Ramos (cell line): ENCODE data around the gene ARHGAP31.
"Not testable (repeated sequence)": the region's sequence is repeated elsewhere in the genome, so short reads cannot be mapped to it uniquely, and the experiment has no call there.

Source experiments
- in situ Hi-C: fragments of 300-500 bp; cut with MboI; formaldehyde crosslinking; loops from one replicate; pipeline ENCODE4 v1.14.3; 2022; ENCODE audit warnings: low sequenced_read_pairs; ENCODE audit not compliant: unreplicated experiment

ARHGAP31 gene

GRCh38 chr3:119293871-119294695, at the start of gene ARHGAP31:
Gene ARHGAP31 (plus strand): TSS chr3:119294383. CDS start chr3:119294905, 522 bp downstream.
- in situ Hi-C loops, result no loop called here

- in situ Hi-C loops, result loop anchor here (25.0 kb wide), 1 partner anchor 358 kb away; no protein-coding TSS in a partner anchor
Observed at GRCh38 chr3:119245778-119246177, 48.4 kb upstream of the ARHGAP31 start.

GRCh38 chr3:119255214-119255613, 39.0 kb upstream of the ARHGAP31 start:
- in situ Hi-C loops, result no loop called here

GRCh38 chr3:119257111-119257510, 37.1 kb upstream of the ARHGAP31 start:
- in situ Hi-C loops, result no loop called here

GRCh38 chr3:119257654-119258410, 36.4 kb upstream of the ARHGAP31 start:
- in situ Hi-C loops, result no loop called here

GRCh38 chr3:119258915-119259314, 35.3 kb upstream of the ARHGAP31 start:
- in situ Hi-C loops, result no loop called here

GRCh38 chr3:119259821-119260220, 34.4 kb upstream of the ARHGAP31 start:
- in situ Hi-C loops, result no loop called here

- in situ Hi-C loops, result no loop called here
Observed at GRCh38 chr3:119261055-119261454, 33.1 kb upstream of the ARHGAP31 start.

- in situ Hi-C loops, result not testable (repeated sequence)
Observed at GRCh38 chr3:119270212-119270611, 24.0 kb upstream of the ARHGAP31 start.

- in situ Hi-C loops, result no loop called here
Observed at GRCh38 chr3:119276680-119277079, 17.5 kb upstream of the ARHGAP31 start.

- in situ Hi-C loops, result no loop called here
Observed at GRCh38 chr3:119279101-119279554, 15.1 kb upstream of the ARHGAP31 start.

- in situ Hi-C loops, result no loop called here
Observed at GRCh38 chr3:119279584-119280243, 14.5 kb upstream of the ARHGAP31 start.

GRCh38 chr3:119288669-119289403, 5.3 kb upstream of the ARHGAP31 start:
- in situ Hi-C loops, result no loop called here

- in situ Hi-C loops, result no loop called here
Observed at GRCh38 chr3:119289404-119289770, 4.8 kb upstream of the ARHGAP31 start.

GRCh38 chr3:119290613-119291012, 3.6 kb upstream of the ARHGAP31 start:
- in situ Hi-C loops, result no loop called here

- in situ Hi-C loops, result no loop called here
Observed at GRCh38 chr3:119291062-119291700, 3.0 kb upstream of the ARHGAP31 start.

GRCh38 chr3:119292666-119293065, 1.5 kb upstream of the ARHGAP31 start:
- in situ Hi-C loops, result no loop called here

- in situ Hi-C loops, result no loop called here
Observed at GRCh38 chr3:119293105-119293870, 895 bp upstream of the ARHGAP31 start.
